Omental fat pad (tissue), 4 donors: ENCODE results near the gene ATXN7L1. TPM values are rescaled to one million over a fixed set of nuclear protein-coding genes. Genes with fewer than 3 reads are reported as not detected.

ENCODE experiments used
- ATAC-seq: fragments of 150-250 bp; one replicate; pipeline ENCODE4 v1.9.1; 2016; ENCODE audit warnings: mild to moderate bottlenecking, moderate library complexity; ENCODE audit not compliant: low FRiP score
- DNase-seq: peaks from one replicate; pipeline ENCODE4 v3.0.0-alpha.2; 2019; ENCODE audit warnings: low spot score
- CTCF ChIP-seq, 3 donors: fragments of 450-650 bp; IDR thresholded peaks; one replicate each; pipeline ENCODE4 v1.5.1; 2016 to 2017; ENCODE audit warnings: antibody characterized with exemption in 3 of 3, mild to moderate bottlenecking in 3 of 3, moderate library complexity in 2 of 3
- total RNA-seq, 4 donors: library from RNA; depleted of rRNA; stranded (reverse); fragments of >200 nt; gene quantifications; one replicate each; pipeline ENCODE4 v1.1.0, GENCODE V29; 2016

ATXN7L1 gene
- total RNA-seq, 4 donors from 2014 or later, result 10.6 to 19.5 (median 12.2) TPM

GRCh38 chr7:105590793-105591192, 285.6 kb downstream of the ATXN7L1 start:
- TF ChIP-seq CTCF (IDR thresholded peaks at IDR 0.05), result no peak
- DNase-seq, result no peak

GRCh38 chr7:105589356-105590077, 286.9 kb downstream of the ATXN7L1 start:
- TF ChIP-seq CTCF (IDR thresholded peaks at IDR 0.05), result no peak
- peak; percentile 70 for ATAC-seq
- no peak for DNase-seq

More at GRCh38 chr7:105590793-105591192, 285.6 kb downstream of the ATXN7L1 start:
- no peak for ATAC-seq

GRCh38 chr7:105587909-105588635, 288.3 kb downstream of the ATXN7L1 start:
- DNase-seq (no peak), ATAC-seq (no peak)
- TF ChIP-seq CTCF (IDR thresholded peaks at IDR 0.05), result no peak

GRCh38 chr7:105585850-105586500, 290.4 kb downstream of the ATXN7L1 start:
- no peak for TF ChIP-seq CTCF (IDR thresholded peaks at IDR 0.05)
- DNase-seq (no peak), ATAC-seq (no peak)

GRCh38 chr7:105584165-105584564, 292.2 kb downstream of the ATXN7L1 start:
- TF ChIP-seq CTCF (IDR thresholded peaks at IDR 0.05), result no peak
- no peak for DNase-seq
- ATAC-seq, result no peak

- DNase-seq (no peak), ATAC-seq (no peak)
- no peak for TF ChIP-seq CTCF (IDR thresholded peaks at IDR 0.05)
Measured at GRCh38 chr7:105583061-105583460, 293.3 kb downstream of the ATXN7L1 start.
